Muscle of arm (tissue), 12 donors: Measurements from ENCODE around the gene FSTL4. TPM values are rescaled to one million over a fixed set of nuclear protein-coding genes. Genes with fewer than 3 reads are reported as not detected.

Source experiments
- DNase-seq: peaks from one replicate; pipeline ENCODE4 v3.0.0-alpha.2; 2013
- polyA plus RNA-seq, 12 donors: library from polyadenylated mRNA; unstranded; fragments of 120-200 nt; gene quantifications; one replicate each; pipeline ENCODE4 v1.2.1, GENCODE V29; 2013; ENCODE audit not compliant: insufficient read length in 12 of 12

Gene FSTL4
- polyA plus RNA-seq, 12 donors: 0.39 to 4.3 (median 2.0) TPM; not detected in 2

- DNase-seq: no peak
Observed at GRCh38 chr5:133611357-133612248, 738 bp downstream of the FSTL4 start.

- DNase-seq: peak; percentile 45
Observed at GRCh38 chr5:133610489-133611356, 1.6 kb downstream of the FSTL4 start.

- DNase-seq: no peak
Observed at GRCh38 chr5:133607451-133607850, 4.9 kb downstream of the FSTL4 start.

- no peak for DNase-seq
Observed at GRCh38 chr5:133606835-133607234, 5.5 kb downstream of the FSTL4 start.

- DNase-seq: no peak
Observed at GRCh38 chr5:133605323-133605722, 7.0 kb downstream of the FSTL4 start.

GRCh38 chr5:133603711-133604110 is 8.6 kb downstream of the FSTL4 start:
- DNase-seq: no peak

- no peak for DNase-seq
Observed at GRCh38 chr5:133602835-133603380, 9.4 kb downstream of the FSTL4 start.

GRCh38 chr5:133599600-133599999 is 12.7 kb downstream of the FSTL4 start:
- no peak for DNase-seq

GRCh38 chr5:133599044-133599443 is 13.3 kb downstream of the FSTL4 start:
- DNase-seq: no peak

GRCh38 chr5:133596049-133596448 is 16.3 kb downstream of the FSTL4 start:
- DNase-seq: no peak

GRCh38 chr5:133595465-133595864 is 16.9 kb downstream of the FSTL4 start:
- no peak for DNase-seq

GRCh38 chr5:133589286-133589685 is 23.1 kb downstream of the FSTL4 start:
- no peak for DNase-seq

GRCh38 chr5:133582971-133583370 is 29.4 kb downstream of the FSTL4 start:
- DNase-seq: no peak

GRCh38 chr5:133581918-133582317 is 30.4 kb downstream of the FSTL4 start:
- DNase-seq: no peak

- DNase-seq: no peak
Observed at GRCh38 chr5:133581348-133581747, 31.0 kb downstream of the FSTL4 start.

- DNase-seq: no peak
Observed at GRCh38 chr5:133580618-133581017, 31.7 kb downstream of the FSTL4 start.

- no peak for DNase-seq
Observed at GRCh38 chr5:133579766-133580165, 32.6 kb downstream of the FSTL4 start.

- DNase-seq: peak; percentile 23
Observed at GRCh38 chr5:133569347-133569746, 43.0 kb downstream of the FSTL4 start.

GRCh38 chr5:133565993-133566392 is 46.3 kb downstream of the FSTL4 start:
- peak; percentile 35 for DNase-seq

- no peak for DNase-seq
Observed at GRCh38 chr5:133564921-133565565, 47.3 kb downstream of the FSTL4 start.

GRCh38 chr5:133562554-133562953 is 49.8 kb downstream of the FSTL4 start:
- DNase-seq: no peak

GRCh38 chr5:133559960-133560359 is 52.4 kb downstream of the FSTL4 start:
- DNase-seq: no peak
